ENCODE measurements around the gene PUM2. TPM values are rescaled to one million over a fixed set of nuclear protein-coding genes. Genes with fewer than 3 reads are reported as not detected.
"Not testable (repeated sequence)": the region's sequence is repeated elsewhere in the genome, so short reads cannot be mapped to it uniquely, and the experiment has no call there.

PUM2 gene
- total and polyA plus RNA-seq, 5 donors = 27.5 to 84.5 (median 79.8) TPM

- H3K27ac ChIP-seq (ENCODE audit: low read length) = no peak overlapping the region
- WGBS = 100% methylated on average over 1 of the region's 1 CpG
- ATAC-seq (no peak), DNase-seq (no peak)
- H3K9me3 ChIP-seq (ENCODE audit: control insufficient read depth, low read length) = no peaks in the 10 kb centered on the region
- no peaks in the 10 kb centered on the region for H3K4me1 ChIP-seq (ENCODE audit: control insufficient read depth, insufficient read depth, low read length)
- no peak overlapping the region for H3K4me3 ChIP-seq (ENCODE audit: low read length)
- no peaks in the 10 kb centered on the region for H3K27me3 ChIP-seq (ENCODE audit: control insufficient read depth, insufficient read depth)
- intact Hi-C loops (cut with DNase I) = no loop called here
Observed at GRCh38 chr2:20247084-20247483, 103.6 kb downstream of the PUM2 start.

GRCh38 chr2:20243637-20244036 is 107.0 kb downstream of the PUM2 start:
- ATAC-seq; H3K9me3 ChIP-seq (ENCODE audit: control insufficient read depth, low read length); H3K4me1 ChIP-seq (ENCODE audit: control insufficient read depth, insufficient read depth, low read length); H3K27ac ChIP-seq (ENCODE audit: low read length); H3K4me3 ChIP-seq (ENCODE audit: low read length); DNase-seq; H3K27me3 ChIP-seq (ENCODE audit: control insufficient read depth, insufficient read depth); intact Hi-C loops (cut with DNase I): not testable (repeated sequence)
- 91% methylated on average over 5 of the region's 5 CpGs for WGBS

- DNase-seq = no peak
- H3K4me1 ChIP-seq (ENCODE audit: control insufficient read depth, insufficient read depth, low read length) = peaks cover 2% of the 10 kb centered on the region
- WGBS = 65% methylated on average over 9 of the region's 9 CpGs
- ATAC-seq = peak; percentile 28 to 39
- intact Hi-C loops (cut with DNase I) = no loop called here
- H3K9me3 ChIP-seq (ENCODE audit: control insufficient read depth, low read length) = no peaks in the 10 kb centered on the region
- H3K27ac ChIP-seq (ENCODE audit: low read length) = no peak overlapping the region
- H3K4me3 ChIP-seq (ENCODE audit: low read length) = no peak overlapping the region
- H3K27me3 ChIP-seq (ENCODE audit: control insufficient read depth, insufficient read depth) = no peaks in the 10 kb centered on the region
Observed at GRCh38 chr2:20242727-20243377, 107.8 kb downstream of the PUM2 start.

- H3K4me3 ChIP-seq (ENCODE audit: low read length) = no peak overlapping the region
- DNase-seq (no peak), ATAC-seq (peak; percentile 41 to 58)
- peaks cover 2% of the 10 kb centered on the region for H3K4me1 ChIP-seq (ENCODE audit: control insufficient read depth, insufficient read depth, low read length)
- intact Hi-C loops (cut with DNase I) = no loop called here
- H3K9me3 ChIP-seq (ENCODE audit: control insufficient read depth, low read length) = no peaks in the 10 kb centered on the region
- no peak overlapping the region for H3K27ac ChIP-seq (ENCODE audit: low read length)
- WGBS = 38% methylated on average over 43 of the region's 43 CpGs
- H3K27me3 ChIP-seq (ENCODE audit: control insufficient read depth, insufficient read depth) = no peaks in the 10 kb centered on the region
Observed at GRCh38 chr2:20241973-20242726, 108.5 kb downstream of the PUM2 start.

GRCh38 chr2:20240291-20240690 is 110.4 kb downstream of the PUM2 start:
- H3K27me3 ChIP-seq (ENCODE audit: control insufficient read depth, insufficient read depth); H3K4me3 ChIP-seq (ENCODE audit: low read length); H3K4me1 ChIP-seq (ENCODE audit: control insufficient read depth, insufficient read depth, low read length); H3K27ac ChIP-seq (ENCODE audit: low read length); DNase-seq; H3K9me3 ChIP-seq (ENCODE audit: control insufficient read depth, low read length); intact Hi-C loops (cut with DNase I); ATAC-seq: not testable (repeated sequence)
- 89% methylated on average over 6 of the region's 6 CpGs for WGBS

GRCh38 chr2:20236496-20236895 is 114.1 kb downstream of the PUM2 start:
- ATAC-seq = no peak
- Histone ChIP-seq H3K27ac (ENCODE audit: low read length) (no peak overlapping the region), H3K9me3 (ENCODE audit: control insufficient read depth, low read length) (no peaks in the 10 kb centered on the region), H3K27me3 (ENCODE audit: control insufficient read depth, insufficient read depth) (no peaks in the 10 kb centered on the region), H3K4me1 (ENCODE audit: control insufficient read depth, insufficient read depth, low read length) (peaks cover under 1% of the 10 kb centered on the region), H3K4me3 (ENCODE audit: low read length) (no peak overlapping the region)
- DNase-seq = no peak
- 74% methylated on average over 5 of the region's 5 CpGs for WGBS
- intact Hi-C loops (cut with DNase I) = no loop called here

GRCh38 chr2:20235655-20236305 is 114.9 kb downstream of the PUM2 start:
- H3K4me3 ChIP-seq (ENCODE audit: low read length) = no peak overlapping the region
- no peaks in the 10 kb centered on the region for H3K9me3 ChIP-seq (ENCODE audit: control insufficient read depth, low read length)
- no peaks in the 10 kb centered on the region for H3K4me1 ChIP-seq (ENCODE audit: control insufficient read depth, insufficient read depth, low read length)
- 84% methylated on average over 10 of the region's 10 CpGs for WGBS
- DNase-seq (no peak), ATAC-seq (peak in 1 of 2 donors; percentile 31)
- no peaks in the 10 kb centered on the region for H3K27me3 ChIP-seq (ENCODE audit: control insufficient read depth, insufficient read depth)
- H3K27ac ChIP-seq (ENCODE audit: low read length) = no peak overlapping the region
- intact Hi-C loops (cut with DNase I) = no loop called here

GRCh38 chr2:20234597-20234996 is 116.0 kb downstream of the PUM2 start:
- ATAC-seq; H3K4me3 ChIP-seq (ENCODE audit: low read length); H3K27ac ChIP-seq (ENCODE audit: low read length); DNase-seq; H3K4me1 ChIP-seq (ENCODE audit: control insufficient read depth, insufficient read depth, low read length); H3K9me3 ChIP-seq (ENCODE audit: control insufficient read depth, low read length); intact Hi-C loops (cut with DNase I); H3K27me3 ChIP-seq (ENCODE audit: control insufficient read depth, insufficient read depth): not testable (repeated sequence)
- 73% methylated on average over 2 of the region's 2 CpGs for WGBS

GRCh38 chr2:20232837-20233207 is 117.8 kb downstream of the PUM2 start:
- Histone ChIP-seq H3K4me3 (ENCODE audit: low read length) (no peak overlapping the region), H3K4me1 (ENCODE audit: control insufficient read depth, insufficient read depth, low read length) (no peaks in the 10 kb centered on the region), H3K9me3 (ENCODE audit: control insufficient read depth, low read length) (no peaks in the 10 kb centered on the region), H3K27ac (ENCODE audit: low read length) (no peak overlapping the region), H3K27me3 (ENCODE audit: control insufficient read depth, insufficient read depth) (no peaks in the 10 kb centered on the region)
- DNase-seq = no peak
- 95% methylated on average over 5 of the region's 5 CpGs for WGBS
- ATAC-seq = no peak
- intact Hi-C loops (cut with DNase I) = no loop called here

- no peak for DNase-seq
- intact Hi-C loops (cut with DNase I) = no loop called here
- Histone ChIP-seq H3K27ac (ENCODE audit: low read length) (no peak overlapping the region), H3K4me1 (ENCODE audit: control insufficient read depth, insufficient read depth, low read length) (no peaks in the 10 kb centered on the region), H3K4me3 (ENCODE audit: low read length) (no peak overlapping the region), H3K27me3 (ENCODE audit: control insufficient read depth, insufficient read depth) (no peaks in the 10 kb centered on the region), H3K9me3 (ENCODE audit: control insufficient read depth, low read length) (no peaks in the 10 kb centered on the region)
- peak; percentile 43 to 51 for ATAC-seq
- WGBS = 67% methylated on average over 6 of the region's 6 CpGs
Observed at GRCh38 chr2:20231598-20232026, 119.0 kb downstream of the PUM2 start.

GRCh38 chr2:20231159-20231558 is 119.5 kb downstream of the PUM2 start:
- DNase-seq = no peak
- Histone ChIP-seq H3K4me3 (ENCODE audit: low read length) (no peak overlapping the region), H3K4me1 (ENCODE audit: control insufficient read depth, insufficient read depth, low read length) (no peaks in the 10 kb centered on the region), H3K27ac (ENCODE audit: low read length) (no peak overlapping the region), H3K9me3 (ENCODE audit: control insufficient read depth, low read length) (no peaks in the 10 kb centered on the region), H3K27me3 (ENCODE audit: control insufficient read depth, insufficient read depth) (no peaks in the 10 kb centered on the region)
- 78% methylated on average over 6 of the region's 6 CpGs for WGBS
- no peak for ATAC-seq
- intact Hi-C loops (cut with DNase I) = no loop called here
